HepG2 (cell line): ENCODE data around the gene B4GALT3. TPM values are rescaled to one million over a fixed set of nuclear protein-coding genes. Genes with fewer than 3 reads are reported as not detected.

Experiments
- ATAC-seq: fragments of 200-7000 bp; cut with Tn5 transposase; 3 replicates; pipeline ENCODE4 v1.9.1; 2020; ENCODE audit warnings: mild to moderate bottlenecking, moderate library complexity
- BruUV-seq: library from RNA; stranded (reverse); fragments of 400-500 nt; replicated peaks from 2 replicates; lab custom pipeline; 2021; lab: Mats Ljungman, UMichigan
- CTCF ChIA-PET: fragments of 300-600 bp; formaldehyde crosslinking; extraction: SDS; loops from one replicate; lab custom pipeline; 2021; ENCODE audit warnings: low total read pairs, inconsistent platforms, low intra/inter-chr PET ratio; lab: Yijun Ruan, JAX
- POLR2A ChIA-PET: fragments of 350-600 bp; sonication (Branson Sonifier 250); formaldehyde crosslinking; loops from one replicate; lab custom pipeline; 2020; ENCODE audit warnings: antibody characterized with exemption, inconsistent platforms; lab: Yijun Ruan, JAX
- DNase-seq: peaks from one replicate; pipeline ENCODE4 v3.0.0-alpha.2; 2015; ENCODE audit warnings: low spot score
- FAIRE-seq: peaks from 3 replicates; lab custom pipeline; 2011; peaks lifted over from hg19 to GRCh38; lab: Jason Lieb, UNC
- H2AFZ ChIP-seq: one replicate; pipeline ENCODE4 v1.6.1; 2011; ENCODE audit warnings: low read length, inconsistent platforms
- H3K27ac ChIP-seq: fragments of 300-600 bp; 3 replicates; pipeline ENCODE4 v1.8.0; 2011; ENCODE audit warnings: mixed run types, mild to moderate bottlenecking, mixed read lengths, low read length, inconsistent platforms; ENCODE audit not compliant: insufficient read depth; ENCODE audit errors: extremely low read length
- H3K27me3 ChIP-seq, 2 experiments: fragments of 200-600 bp in 1 of 2; 2 replicates in 1 of 2; 3 replicates in 1 of 2; pipeline versions ENCODE4 v1.6.0 to v1.8.0; 2011; ENCODE audit warnings: low read length in 2 of 2, mild to moderate bottlenecking in 2 of 2, moderate library complexity in 2 of 2, inconsistent platforms in 1 of 2; ENCODE audit not compliant: insufficient read depth in 2 of 2, control insufficient read depth in 1 of 2
- H3K36me3 ChIP-seq, 2 experiments: fragments of 200-600 bp in 1 of 2; replicated peaks in 1 of 2; 2 replicates in 1 of 2; 3 replicates in 1 of 2; pipeline versions ENCODE4 v1.5.1 to v1.8.0; 2011; ENCODE audit warnings: low read length in 2 of 2, inconsistent platforms in 1 of 2; ENCODE audit not compliant: insufficient read depth in 2 of 2, control insufficient read depth in 1 of 2
- H3K4me1 ChIP-seq: 2 replicates; pipeline ENCODE4 v1.5.1; 2012; ENCODE audit warnings: low read length, inconsistent platforms; ENCODE audit not compliant: insufficient read depth
- H3K4me2 ChIP-seq: 2 replicates; pipeline ENCODE4 v1.6.0; 2011; ENCODE audit warnings: low read depth, low read length, inconsistent platforms
- H3K4me3 ChIP-seq, 3 experiments: fragments of 200-600 bp in 1 of 3; sonication (generic), shearing (Covaris generic) in 1 of 3; replicated peaks in 1 of 3; 2 replicates each; pipeline ENCODE4 v1.5.1; 2011 to 2016; ENCODE audit warnings: low read length in 3 of 3, inconsistent platforms in 2 of 3, low read depth in 2 of 3, mild to moderate bottlenecking in 2 of 3, control low read depth in 1 of 3, mixed read lengths in 1 of 3; ENCODE audit not compliant: insufficient read depth in 1 of 3
- H3K79me2 ChIP-seq: one replicate; pipeline ENCODE4 v1.6.1; 2011; ENCODE audit warnings: low read length, inconsistent platforms; ENCODE audit not compliant: insufficient read depth
- H3K9ac ChIP-seq: 2 replicates; pipeline ENCODE4 v1.6.0; 2011; ENCODE audit warnings: mild to moderate bottlenecking, low read depth, low read length, inconsistent platforms; ENCODE audit not compliant: insufficient read depth
- H3K9me3 ChIP-seq: 2 replicates; pipeline ENCODE4 v1.5.1; 2012; ENCODE audit warnings: mild to moderate bottlenecking, low read length
- H4K20me1 ChIP-seq: 2 replicates; pipeline ENCODE4 v1.6.0; 2011; ENCODE audit warnings: inconsistent platforms, mild to moderate bottlenecking, low read length, moderate library complexity; ENCODE audit not compliant: insufficient read depth
- ATM ChIP-seq: fragments of 450-650 bp; IDR thresholded peaks from 2 replicates; pipeline ENCODE4 v1.7.1; 2017; ENCODE audit warnings: mild to moderate bottlenecking, borderline replicate concordance
- KDM3A ChIP-seq: IDR thresholded peaks from 2 replicates; pipeline ENCODE4 v1.6.1; 2018; ENCODE audit warnings: low read depth, missing compliant biosample characterization
- MAFF ChIP-seq: IDR thresholded peaks from 2 replicates; pipeline ENCODE4 v1.6.1; 2011; ENCODE audit warnings: low read depth, low read length, improper control_type of control experiment
- MED1 ChIP-seq: sonication (generic); formaldehyde crosslinking; IDR thresholded peaks from 2 replicates; pipeline ENCODE4 v1.4.0; 2020; ENCODE audit warnings: missing genetic modification reagents
- NFKBIZ ChIP-seq: IDR thresholded peaks from 2 replicates; pipeline ENCODE4 v1.6.1; 2018; ENCODE audit warnings: missing genetic modification reagents, missing compliant biosample characterization
- NRL ChIP-seq: sonication (generic); formaldehyde crosslinking; IDR thresholded peaks from 2 replicates; pipeline ENCODE4 v1.5.0; 2020; ENCODE audit warnings: missing genetic modification reagents, mild to moderate bottlenecking, moderate library complexity, borderline replicate concordance
- SALL2 ChIP-seq: sonication (generic); formaldehyde crosslinking; IDR thresholded peaks from 2 replicates; pipeline ENCODE4 v1.8.1; 2023; ENCODE audit warnings: mild to moderate bottlenecking, missing genetic modification reagents, inconsistent platforms
- SIN3A ChIP-seq: IDR thresholded peaks from 2 replicates; pipeline ENCODE4 v1.6.1; 2011; ENCODE audit warnings: low read depth, mild to moderate bottlenecking, control low read depth, low read length, borderline replicate concordance
- SP4 ChIP-seq: sonication (generic); formaldehyde crosslinking; IDR thresholded peaks from 2 replicates; pipeline ENCODE4 v1.8.1; 2023; ENCODE audit warnings: mild to moderate bottlenecking, missing genetic modification reagents
- TARDBP ChIP-seq: sonication (generic); formaldehyde crosslinking; IDR thresholded peaks from 2 replicates; pipeline ENCODE4 v1.8.0; 2022; ENCODE audit warnings: mild to moderate bottlenecking, missing genetic modification reagents
- TP53 ChIP-seq: sonication (generic); formaldehyde crosslinking; conservative IDR thresholded peaks from 2 replicates; pipeline ENCODE4 v1.4.0; 2020; ENCODE audit warnings: missing genetic modification reagents
- ZBTB39 ChIP-seq: sonication (generic); formaldehyde crosslinking; IDR thresholded peaks from 2 replicates; pipeline ENCODE4 v1.5.0; 2020; ENCODE audit warnings: missing genetic modification reagents
- ZBTB46 ChIP-seq: sonication (generic); formaldehyde crosslinking; IDR thresholded peaks from 2 replicates; pipeline ENCODE4 v1.4.0; 2020; ENCODE audit warnings: mild to moderate bottlenecking, missing genetic modification reagents, borderline replicate concordance
- ZFP90 ChIP-seq: sonication (generic); formaldehyde crosslinking; IDR thresholded peaks from 2 replicates; pipeline ENCODE4 v1.8.0; 2022; ENCODE audit warnings: missing genetic modification reagents, mild to moderate bottlenecking, inconsistent platforms, borderline replicate concordance
- ZNF24 ChIP-seq: fragments of 450-650 bp; IDR thresholded peaks from 2 replicates; pipeline ENCODE4 v1.6.1; 2017; ENCODE audit warnings: antibody characterized with exemption, mild to moderate bottlenecking
- ZSCAN5A ChIP-seq: sonication (generic); formaldehyde crosslinking; IDR thresholded peaks from 2 replicates; pipeline ENCODE4 v1.8.0; 2022; ENCODE audit warnings: mild to moderate bottlenecking, missing genetic modification reagents, borderline replicate concordance
- WGBS: methylation state at CpG from one replicate; pipeline ENCODE4 v1.1.6; 2017; ENCODE audit warnings: low lambda C conversion rate; 5-methylcytosine and 5-hydroxymethylcytosine counted together
- in situ Hi-C: cut with HindIII; loops from 2 replicates; pipeline ENCODE4 v1.10.0; 2017; ENCODE audit warnings: low pct_unique_long_range_greater_than_20kb; ENCODE audit not compliant: extremely low pct_ligation_motif_present
- intact Hi-C: fragments of 100-400 bp; cut with micrococcal nuclease; formaldehyde crosslinking; loops from one replicate; pipeline ENCODE4 v1.10.0; 2022; ENCODE audit not compliant: unreplicated experiment
- polyA plus RNA-seq, 8 experiments: library from polyadenylated mRNA; depleted of rRNA in 3 of 8; stranded (reverse) in 7 of 8; unstranded in 1 of 8; fragments of >200 nt; fragmentation: Illumina TruSeq in 4 of 8; extraction: Trizol in 4 of 8; gene quantifications; 2 replicates each; pipeline versions ENCODE4 v1.2.1 to v1.2.3, GENCODE V29; 2011 to 2016; ENCODE audit warnings: low read depth in 4 of 8, missing spikeins in 1 of 8, mixed read lengths in 1 of 8; ENCODE audit not compliant: insufficient read depth in 1 of 8
- total RNA-seq, 5 experiments: library from RNA; depleted of rRNA; stranded (reverse); fragments of >200 nt; fragmentation: Illumina TruSeq; extraction: Trizol; gene quantifications; 2 replicates each; pipeline ENCODE4 v1.2.3, GENCODE V29; 2016; ENCODE audit warnings: low read depth in 1 of 5

The B4GALT3 gene
- total and polyA plus RNA-seq, 2 of the 13 experiments (the other 11 are each of a cell fraction or from before 2014, with no cell fraction given): 35.6 to 40.4 TPM

- TF ChIP-seq NRL (CRISPR knock-in tag): no peak
- no peak for TF ChIP-seq NFKBIZ (CRISPR knock-in tag)
- TF ChIP-seq ZBTB39 (CRISPR knock-in tag): no peak
- TF ChIP-seq ZNF24: no peak
Measured at GRCh38 chr1:161220002-161220401, 42.7 kb upstream of the B4GALT3 start (continued).

GRCh38 chr1:161219078-161219892 lies 42.0 kb upstream of the B4GALT3 start:
- Histone ChIP-seq H3K79me2 (peaks cover 23% of the 10 kb centered on the region), H3K27ac (peak overlapping the region; percentile 99), H4K20me1 (peaks cover 11% of the 10 kb centered on the region), H3K27me3 (no peaks in the 10 kb centered on the region; a peak in 1 of 5 replicates), H3K4me3 (peak overlapping the region in 2 of 3 experiments; percentile 23 to 25; a peak in 5 of 6 replicates), H3K4me1 (peaks cover 72% of the 10 kb centered on the region), H2AFZ (no peak overlapping the region), H3K9ac (peak overlapping the region; percentile 40), H3K36me3 (peaks cover 1 to 17% of the 10 kb centered on the region in 2 experiments; a peak in 3 of 5 replicates), H3K9me3 (no peaks in the 10 kb centered on the region), H3K4me2 (peak overlapping the region; percentile 87)
- intact Hi-C loops (no loop called here), in situ Hi-C loops (no loop called here)
- no TSS peak for BruUV-seq
- ATAC-seq (peak; percentile 5), DNase-seq (peak; percentile 45), FAIRE-seq (peak; percentile 68)
- ChIA-PET POLR2A (interaction anchor here (0.8 to 12.5 kb wide), 10 partner anchors 9 to 193 kb away, joined by 4 to 357 read pairs (median 8); partner anchors contain the start of genes ADAMTS4, DEDD, NDUFS2 and SDHC), CTCF (no interaction called here)
- 3% methylated on average over 4 of the region's 5 CpGs for WGBS
- TF ChIP-seq ZFP90 (CRISPR knock-in tag) (0 out of 2 replicates have a peak, but pooled peaks have one; percentile 62), SALL2 (CRISPR knock-in tag) (0 out of 2 replicates have a peak, but pooled peaks have one; percentile 41), MAFF (peak; percentile 46), TP53 (0 out of 2 replicates have a peak, but pooled peaks have one; percentile 23), SIN3A (0 out of 2 replicates have a peak, but pooled peaks have one; percentile 44), ATM (no peak), ZBTB46 (CRISPR knock-in tag) (0 out of 2 replicates have a peak, but pooled peaks have one; percentile 36), ZSCAN5A (CRISPR knock-in tag) (0 out of 2 replicates have a peak, but pooled peaks have one; percentile 14), TARDBP (CRISPR knock-in tag) (no peak), KDM3A (CRISPR knock-in tag) (no peak), MED1 (CRISPR knock-in tag) (peak; percentile 6; the same call in 1 of the 2 replicates), SP4 (CRISPR knock-in tag) (0 out of 2 replicates have a peak, but pooled peaks have one; percentile 9)
